DMS114 treated with DMSO at 0.1 percent for 48 hours (cell line): Measurements from ENCODE around the gene OR2A7.
"Not testable (repeated sequence)": the region's sequence is repeated elsewhere in the genome, so short reads cannot be mapped to it uniquely, and the experiment has no call there.

Experiments used
- DNase-seq: peaks from one replicate; lab custom pipeline; 2025; ENCODE audit not compliant: unreplicated experiment; lab: John Stamatoyannopoulos, UW

The OR2A7 gene

GRCh38 chr7:144255471-144255897 is 9.1 kb downstream of the OR2A7 start:
- no peak for DNase-seq

- DNase-seq = not testable (repeated sequence)
Measured at GRCh38 chr7:144252307-144252706, 12.3 kb downstream of the OR2A7 start.

- DNase-seq = not testable (repeated sequence)
Measured at GRCh38 chr7:144247674-144248330, 16.8 kb downstream of the OR2A7 start.

- DNase-seq = not testable (repeated sequence)
Measured at GRCh38 chr7:144246967-144247366, 17.6 kb downstream of the OR2A7 start.

DNA sequence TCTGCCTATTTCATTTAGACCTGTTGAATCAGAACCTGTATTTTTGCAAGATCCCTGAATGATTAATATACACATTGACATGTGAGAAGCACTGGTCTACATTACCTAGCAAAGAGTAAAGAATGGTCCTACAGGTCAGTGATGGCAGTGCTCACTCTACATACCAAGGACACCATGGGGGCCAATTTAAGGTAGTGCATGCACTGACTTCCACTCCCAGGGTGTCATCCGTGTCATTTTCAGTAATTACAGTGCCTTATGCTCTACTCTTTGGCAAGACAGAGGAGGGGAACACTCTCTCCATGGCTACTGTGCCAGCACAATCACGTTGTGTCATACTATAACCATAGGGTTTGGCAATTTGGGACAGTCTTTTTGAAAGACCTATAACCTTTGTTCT is 19.2 kb downstream of the OR2A7 start:
- DNase-seq = not testable (repeated sequence)

DNA sequence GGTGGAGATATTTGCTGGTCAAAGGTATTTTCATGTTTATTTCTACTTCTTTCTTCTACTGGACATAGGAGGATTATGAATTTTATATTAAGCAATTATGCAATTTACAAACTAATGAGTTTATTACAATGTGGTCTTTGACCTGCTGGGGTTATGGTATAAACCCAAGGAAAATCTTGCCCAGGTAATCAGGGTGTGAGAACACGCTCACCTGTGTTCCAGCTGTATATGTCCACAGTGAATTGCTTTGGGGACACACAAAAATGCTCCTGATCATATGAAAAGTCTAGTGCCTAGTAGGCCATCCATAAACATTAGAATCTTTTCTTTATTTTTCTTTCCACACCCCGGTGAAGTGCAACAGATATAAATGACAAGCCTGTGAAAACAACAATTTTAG is 25.2 kb downstream of the OR2A7 start, which contains the start of gene OR2A42:
TSS of gene OR2A42 (minus strand) at position 241 of the 400 bp plus-strand sequence. CDS start 6,762 bp downstream, outside the sequence.
- not testable (repeated sequence) for DNase-seq

GRCh38 chr7:144238530-144239082 is 26.0 kb downstream of the OR2A7 start:
- DNase-seq = not testable (repeated sequence)

DNA sequence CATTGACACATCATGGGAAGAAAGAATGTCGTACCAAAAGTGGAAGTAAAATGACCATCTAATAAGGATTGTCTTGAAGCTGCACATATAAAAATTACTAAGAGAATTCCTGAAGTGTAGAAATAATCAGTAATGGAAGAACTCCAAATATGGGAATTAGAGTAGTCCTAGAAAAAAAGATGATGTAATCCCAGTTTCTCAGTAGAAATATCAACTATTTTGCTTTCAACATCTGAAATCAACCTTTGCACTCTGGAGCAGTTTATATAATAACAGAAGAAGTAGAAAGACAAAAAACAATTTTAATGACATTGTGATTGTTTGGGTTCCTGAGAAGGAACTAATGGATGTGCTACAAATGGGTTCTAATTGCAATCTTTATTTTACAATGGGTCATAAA is 31.6 kb downstream of the OR2A7 start:
- not testable (repeated sequence) for DNase-seq

DNA sequence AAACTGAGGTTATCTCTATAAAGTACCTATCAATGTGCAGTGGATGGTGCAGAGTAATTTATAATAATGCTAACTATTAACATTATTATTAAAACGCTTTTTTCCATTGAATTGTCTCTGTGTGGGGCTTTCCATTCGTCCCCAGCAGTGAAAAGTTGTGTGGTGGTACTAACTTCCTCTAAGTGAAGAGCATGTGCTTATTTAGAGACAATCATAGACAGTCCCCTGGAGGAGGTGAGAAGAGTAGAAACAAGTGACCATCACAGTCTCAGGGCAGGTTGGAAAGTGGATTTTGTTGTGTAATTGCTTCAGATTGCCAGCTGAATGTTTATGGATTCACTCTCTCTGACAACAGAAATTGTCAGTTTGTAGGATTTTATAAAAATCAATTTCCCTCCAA is 33.6 kb downstream of the OR2A7 start:
- DNase-seq = not testable (repeated sequence)

DNA sequence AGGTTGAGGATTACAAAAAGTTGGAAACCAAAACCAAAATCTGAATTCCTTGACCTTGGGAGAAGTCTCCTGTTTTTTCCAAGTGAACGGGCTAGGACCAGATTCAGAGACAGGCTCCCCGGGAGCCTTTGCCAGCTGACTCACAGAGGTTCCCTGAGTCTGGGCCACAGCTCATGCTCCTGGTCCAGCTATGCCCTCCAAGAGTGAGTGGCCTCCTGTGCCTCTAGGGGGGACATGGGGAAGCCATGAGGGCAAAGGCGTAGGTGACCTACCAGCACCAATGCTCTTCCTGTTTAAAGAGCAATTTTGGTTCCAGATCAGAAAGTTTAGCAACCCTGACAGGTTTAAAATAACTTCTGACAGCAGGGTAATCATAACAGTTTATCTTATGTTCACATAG is 35.8 kb downstream of the OR2A7 start:
- not testable (repeated sequence) for DNase-seq

DNA sequence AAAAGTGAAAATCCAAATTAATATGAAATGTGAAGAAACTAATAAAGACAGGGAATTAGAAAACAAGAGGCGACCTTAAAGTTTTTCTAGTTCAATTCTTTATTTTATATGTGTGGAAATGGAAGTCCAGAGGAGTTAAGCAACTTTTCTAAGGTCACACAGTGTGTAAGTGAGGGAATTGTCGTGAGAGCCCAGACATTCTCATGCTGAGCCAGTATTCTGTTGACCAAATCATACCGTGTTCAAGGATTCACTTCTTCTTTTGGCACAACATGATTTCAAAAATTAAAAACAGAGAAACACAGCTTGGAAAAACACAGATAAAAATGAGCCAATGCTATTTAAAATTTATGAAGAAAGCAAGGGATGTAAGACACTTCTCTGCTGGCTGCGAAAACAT is 37.7 kb downstream of the OR2A7 start:
- not testable (repeated sequence) for DNase-seq

GRCh38 chr7:144223675-144224074 is 40.9 kb downstream of the OR2A7 start:
- DNase-seq = not testable (repeated sequence)

DNA sequence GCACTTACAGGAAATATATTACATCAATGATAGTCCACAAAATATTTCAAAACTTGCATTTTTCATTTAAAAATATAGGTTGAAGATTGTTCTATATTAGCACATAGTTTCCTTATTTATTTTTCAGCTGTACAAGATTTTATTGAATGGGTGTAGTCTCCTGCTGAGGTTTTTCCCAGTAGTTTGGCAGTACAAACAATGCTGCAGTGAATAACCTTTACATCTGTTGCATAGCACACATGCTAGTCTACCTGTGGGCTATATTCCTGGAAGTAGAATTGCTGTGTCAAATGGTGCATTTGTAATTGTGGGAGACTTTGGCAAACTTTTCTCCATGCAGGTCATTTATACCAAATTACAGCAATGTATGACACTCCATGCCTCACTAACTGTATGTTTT is 44.1 kb downstream of the OR2A7 start:
- DNase-seq = not testable (repeated sequence)

DNA sequence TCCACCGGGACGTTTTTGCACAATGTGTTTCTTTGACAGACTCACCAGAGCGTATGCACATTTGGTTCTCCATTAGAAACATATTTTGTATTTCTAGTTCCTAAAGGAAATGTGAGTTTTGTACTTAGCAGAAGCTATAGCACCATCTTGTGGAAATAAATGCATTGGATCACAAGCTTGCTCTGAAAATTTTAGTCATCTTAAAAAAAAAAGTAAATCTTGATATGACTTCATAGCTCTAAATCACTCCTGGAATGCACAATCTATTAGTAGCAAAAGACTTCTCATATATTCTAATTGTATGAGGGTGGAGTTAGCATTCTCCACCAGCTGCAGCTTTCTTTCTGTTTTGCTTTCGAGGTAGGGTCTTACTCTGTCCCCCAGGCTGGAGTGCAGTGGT is 45.4 kb downstream of the OR2A7 start:
- DNase-seq = not testable (repeated sequence)

GRCh38 chr7:144218581-144218980 is 46.0 kb downstream of the OR2A7 start:
- not testable (repeated sequence) for DNase-seq

DNA sequence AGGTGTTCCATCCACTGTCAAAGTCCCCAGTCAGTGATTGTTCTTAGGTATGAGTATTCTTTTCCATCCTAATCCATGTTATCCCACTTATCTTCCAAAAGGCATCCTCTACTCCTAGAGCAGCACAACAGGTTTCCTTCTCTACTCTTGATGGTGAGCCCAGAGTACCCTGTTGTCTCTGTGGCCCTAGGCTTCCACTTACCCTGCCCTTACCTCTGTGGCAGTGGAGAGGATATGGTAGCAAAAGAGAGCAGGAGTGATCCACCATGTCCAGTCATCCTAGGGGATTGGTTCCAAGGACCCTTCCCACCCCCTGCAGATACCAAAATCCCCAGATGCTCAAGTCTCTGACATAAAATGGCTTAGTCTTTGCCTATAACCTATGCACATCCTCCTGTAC is 47.4 kb downstream of the OR2A7 start:
- not testable (repeated sequence) for DNase-seq
